GM23248 (cell line): ENCODE measurements around the gene CDC14B.

Source experiments
- EZH2 ChIP-seq: fragments of 200-600 bp; sonication (generic); IDR thresholded peaks from 2 replicates; pipeline ENCODE4 v1.6.1; 2018; ENCODE audit warnings: antibody characterized with exemption, mild to moderate bottlenecking; ENCODE audit not compliant: insufficient read depth, poor library complexity, severe bottlenecking
- EZH2phosphoT487 ChIP-seq: fragments of 200-600 bp; sonication (generic); IDR thresholded peaks from 2 replicates; pipeline ENCODE4 v1.6.1; 2018; ENCODE audit warnings: antibody characterized with exemption, moderate library complexity, mild to moderate bottlenecking, low read depth; ENCODE audit not compliant: insufficient read depth

GRCh38 chr9:96509026-96509425 lies 110.6 kb downstream of the CDC14B start:
- no peak for TF ChIP-seq EZH2
- TF ChIP-seq EZH2phosphoT487, result no peak
